Psoas muscle (tissue), 8 donors: Measurements from ENCODE around the gene GTF3C1. TPM values are rescaled to one million over a fixed set of nuclear protein-coding genes. Genes with fewer than 3 reads are reported as not detected.
A peak's percentile ranks its signal among the peaks of the same experiment; 100 is the strongest.

ENCODE experiments used
- ATAC-seq, 4 donors: fragments of 200-7000 bp; cut with Tn5 transposase; one replicate each; pipeline ENCODE4 v1.9.1; 2020; ENCODE audit warnings: moderate library complexity in 3 of 4, mild to moderate bottlenecking in 2 of 4
- DNase-seq, 2 donors: peaks; one replicate each; pipeline ENCODE4 v3.0.0-alpha.2; 2020
- H3K27ac ChIP-seq: fragments of 200-600 bp; one replicate; pipeline ENCODE4 v1.8.0; 2022
- H3K27me3 ChIP-seq, 3 donors: fragments of 200-600 bp in 1 of 3; one replicate each; pipeline versions ENCODE4 v1.6.1 to v1.8.0; 2013 to 2022; ENCODE audit warnings: low read length in 2 of 3, mild to moderate bottlenecking in 2 of 3, moderate library complexity in 1 of 3; ENCODE audit not compliant: insufficient read depth in 3 of 3
- H3K36me3 ChIP-seq, 2 donors: fragments of 200-600 bp in 1 of 2; one replicate each; pipeline versions ENCODE4 v1.6.1 to v1.8.0; 2013 to 2022; ENCODE audit warnings: low read depth in 1 of 2, mild to moderate bottlenecking in 1 of 2, moderate library complexity in 1 of 2; ENCODE audit not compliant: insufficient read depth in 1 of 2
- H3K4me1 ChIP-seq: fragments of 200-600 bp; one replicate; pipeline ENCODE4 v1.8.0; 2022
- H3K4me3 ChIP-seq: fragments of 200-600 bp; one replicate; pipeline ENCODE4 v1.8.0; 2022; ENCODE audit warnings: mild to moderate bottlenecking
- H3K9me3 ChIP-seq: fragments of 200-600 bp; one replicate; pipeline ENCODE4 v1.8.0; 2022
- CTCF ChIP-seq: fragments of 200-600 bp; IDR thresholded peaks from one replicate; pipeline ENCODE4 v1.8.0; 2022; ENCODE audit warnings: antibody characterized with exemption
- WGBS, 3 donors: extraction: QIAGEN DNeasy Blood & Tissue Kit; methylation state at CpG; one replicate each; pipeline versions ENCODE4 v1.1.6 to v1.1.7; 2013; 5-methylcytosine and 5-hydroxymethylcytosine counted together
- intact Hi-C, 2 donors: fragments of 100-400 bp; cut with DNase I; formaldehyde crosslinking; loops; one replicate each; pipeline versions ENCODE4 v1.11.0 to v1.14.2; 2022
- polyA plus RNA-seq, 3 donors: library from polyadenylated mRNA; stranded (reverse); fragments of 200-250 nt; gene quantifications; one replicate each; pipeline ENCODE4 v1.2.3, GENCODE V29; 2013
- total RNA-seq, 4 donors: library from RNA; stranded (reverse); fragmentation: NEBNext Ultra II Directional in 2 of 4; extraction: Animal tissue kit (Norgen Biotek cat#: 25700) in 2 of 4; gene quantifications; one replicate each; pipeline versions ENCODE4 v1.2.1 to v1.2.4, GENCODE V29; 2021 to 2023
- donor health status: healthy with polysubstance abuse.
- donor health status: DM: no; HTN: no; CAD: no; lungs with moderate emphysema.
- donor health status: Bipolar disorder and iron deficiency.
- donor health status: healthy.
- donor health status: DM: yes; HTN: yes; CAD: no.
- donor health status: DM: no; HTN: no; CAD: no.
- donor health status: DM: no; HTN: no; CAD: no.
- donor health status: DM: yes; HTN: yes; CAD: no.

GTF3C1 gene
- total and polyA plus RNA-seq, 7 donors, result 35.2 to 95.5 (median 50.6) TPM

GRCh38 chr16:27481282-27481934, 68.3 kb downstream of the GTF3C1 start:
- WGBS, 3 donors, result 85 to 91% (median 86%) methylated on average over 15 of the region's 15 CpGs
- peaks cover 7 to 99% of the 10 kb centered on the region in 2 donors for H3K36me3 ChIP-seq
- DNase-seq, result no peak

GRCh38 chr16:27480761-27481160, 69.0 kb downstream of the GTF3C1 start:
- intact Hi-C loops, result loop anchor here in 1 of 2 donors (5.0 kb wide), 1 partner anchor 52 kb away; no protein-coding TSS in a partner anchor
- ATAC-seq (no peak), DNase-seq (no peak)
- peaks cover 13 to 99% of the 10 kb centered on the region in 2 donors for H3K36me3 ChIP-seq
- 89 to 95% (median 90%) methylated on average over 7 of the region's 7 CpGs for WGBS, 3 donors
- H3K4me3 ChIP-seq, result no peak overlapping the region
- no peaks in the 10 kb centered on the region for H3K9me3 ChIP-seq
- peaks cover 24% of the 10 kb centered on the region for H3K4me1 ChIP-seq
- no peak for TF ChIP-seq CTCF
- H3K27me3 ChIP-seq, result no peaks in the 10 kb centered on the region
- no peak overlapping the region for H3K27ac ChIP-seq

More at GRCh38 chr16:27481282-27481934, 68.3 kb downstream of the GTF3C1 start:
- Histone ChIP-seq H3K27ac (peak overlapping the region; percentile 76), H3K4me3 (no peak overlapping the region), H3K4me1 (peaks cover 24% of the 10 kb centered on the region), H3K27me3 (no peaks in the 10 kb centered on the region), H3K9me3 (no peaks in the 10 kb centered on the region)
- intact Hi-C loops, result loop anchor here in 1 of 2 donors (5.0 kb wide), 1 partner anchor 51 kb away; no protein-coding TSS in a partner anchor
- TF ChIP-seq CTCF, result no peak
- no peak for ATAC-seq

GRCh38 chr16:27476240-27476639, 73.5 kb downstream of the GTF3C1 start:
- intact Hi-C loops, result no loop called here
- DNase-seq, result no peak
- H3K4me3 ChIP-seq, result no peak overlapping the region
- H3K4me1 ChIP-seq, result no peaks in the 10 kb centered on the region
- WGBS, 3 donors, result 88 to 95% (median 94%) methylated on average over 9 of the region's 9 CpGs
- no peak overlapping the region for H3K27ac ChIP-seq
- ATAC-seq, result no peak
- H3K27me3 ChIP-seq, result no peaks in the 10 kb centered on the region
- TF ChIP-seq CTCF, result no peak
- no peaks in the 10 kb centered on the region for H3K9me3 ChIP-seq
- peaks cover 17 to 100% of the 10 kb centered on the region in 2 donors for H3K36me3 ChIP-seq

- Histone ChIP-seq H3K9me3 (no peaks in the 10 kb centered on the region), H3K27ac (no peak overlapping the region), H3K4me3 (no peak overlapping the region), H3K36me3 (peaks cover 18 to 100% of the 10 kb centered on the region in 2 donors), H3K27me3 (no peaks in the 10 kb centered on the region), H3K4me1 (peaks cover 4% of the 10 kb centered on the region)
- WGBS, 3 donors, result 60 to 74% (median 60%) methylated on average over 9 of the region's 9 CpGs
- no peak for TF ChIP-seq CTCF
- ATAC-seq (peak in 3 of 4 donors; percentile 27 to 46 (median 43)), DNase-seq (no peak)
- intact Hi-C loops, result no loop called here
Measured at GRCh38 chr16:27475561-27475960, 74.2 kb downstream of the GTF3C1 start.

GRCh38 chr16:27474921-27475320, 74.8 kb downstream of the GTF3C1 start:
- DNase-seq (no peak), ATAC-seq (no peak)
- Histone ChIP-seq H3K27ac (no peak overlapping the region), H3K27me3 (no peaks in the 10 kb centered on the region), H3K4me3 (no peak overlapping the region), H3K4me1 (peaks cover 4% of the 10 kb centered on the region), H3K36me3 (peaks cover 18 to 100% of the 10 kb centered on the region in 2 donors), H3K9me3 (no peaks in the 10 kb centered on the region)
- 75 to 88% (median 78%) methylated on average over 9 of the region's 9 CpGs for WGBS, 3 donors
- TF ChIP-seq CTCF, result no peak
- intact Hi-C loops, result no loop called here
